H4 (cell line): ENCODE results near the gene CERK. TPM values are rescaled to one million over a fixed set of nuclear protein-coding genes. Genes with fewer than 3 reads are reported as not detected.
"Not testable (repeated sequence)": the region's sequence is repeated elsewhere in the genome, so short reads cannot be mapped to it uniquely, and the experiment has no call there.

Experiments
- DNase-seq: peaks from one replicate; pipeline ENCODE4 v3.0.0-alpha.2; 2015; ENCODE audit warnings: low spot score
- total RNA-seq: library from RNA; depleted of rRNA; stranded (reverse); fragments of >200 nt; shearing (Covaris generic); gene quantifications from 2 replicates; pipeline ENCODE4 v1.2.3, GENCODE V29; 2014; rRNA removed

Gene CERK
- total RNA-seq, 1 experiment from 2014 or later: 16.9 TPM

DNA sequence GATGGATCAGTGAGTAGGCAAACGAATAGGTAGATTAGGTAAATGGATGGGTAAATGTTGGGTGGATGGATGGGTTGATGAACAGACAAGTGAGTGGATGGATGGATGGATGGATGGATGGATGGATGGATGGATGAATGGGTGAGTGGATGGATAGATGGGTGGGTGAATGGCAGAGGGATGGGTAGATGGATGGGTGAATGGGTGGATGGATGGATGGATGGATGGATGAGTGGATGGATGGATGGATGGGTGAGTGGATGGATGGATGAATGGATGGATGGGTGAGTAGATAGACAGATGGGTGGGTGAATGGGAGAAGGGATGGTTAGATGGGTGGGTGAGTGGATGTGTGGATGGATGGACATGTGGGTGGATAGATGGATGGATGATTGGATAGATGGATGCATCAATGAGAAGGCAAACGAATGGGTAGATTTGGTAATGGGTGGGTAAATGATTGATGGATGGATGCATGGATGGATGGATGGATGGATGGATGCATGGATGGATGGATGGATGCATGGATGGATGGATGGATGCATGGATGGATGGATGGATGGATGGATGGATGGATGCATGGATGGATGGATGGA lies 89.7 kb downstream of the CERK start:
- not testable (repeated sequence) for DNase-seq

DNA sequence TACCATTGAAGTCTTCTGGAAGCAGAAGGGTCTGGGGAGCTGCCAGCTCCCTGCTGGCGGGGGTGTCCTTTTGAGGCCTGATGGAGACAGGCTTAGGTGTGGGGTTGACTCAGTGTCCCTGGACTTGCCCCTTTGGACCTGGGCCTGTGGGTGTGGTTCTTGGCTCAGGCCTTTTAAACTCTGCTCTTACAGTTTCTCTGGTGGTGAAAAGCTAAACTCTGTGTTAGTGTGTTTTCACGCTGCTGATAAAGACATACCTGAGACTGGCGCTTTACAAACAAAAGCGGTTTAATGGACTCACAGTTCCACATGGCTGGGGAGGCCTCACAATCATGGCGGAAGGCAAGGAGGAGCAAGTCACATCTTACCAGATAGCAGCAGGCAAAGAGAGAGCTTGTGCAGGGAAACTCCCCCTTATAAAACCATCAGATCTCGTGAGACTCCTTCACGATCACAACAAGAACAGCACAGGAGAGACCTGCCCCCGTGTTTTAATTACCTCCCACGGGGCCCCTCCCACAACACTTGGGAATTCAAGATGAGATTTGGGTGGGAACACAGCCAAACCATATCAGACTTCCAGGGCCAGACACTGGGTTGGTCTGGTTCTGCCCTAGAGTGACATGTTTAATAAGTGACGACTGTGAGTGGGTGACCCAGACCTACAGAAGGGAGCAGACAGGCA lies 91.4 kb downstream of the CERK start:
- DNase-seq: no peak

DNA sequence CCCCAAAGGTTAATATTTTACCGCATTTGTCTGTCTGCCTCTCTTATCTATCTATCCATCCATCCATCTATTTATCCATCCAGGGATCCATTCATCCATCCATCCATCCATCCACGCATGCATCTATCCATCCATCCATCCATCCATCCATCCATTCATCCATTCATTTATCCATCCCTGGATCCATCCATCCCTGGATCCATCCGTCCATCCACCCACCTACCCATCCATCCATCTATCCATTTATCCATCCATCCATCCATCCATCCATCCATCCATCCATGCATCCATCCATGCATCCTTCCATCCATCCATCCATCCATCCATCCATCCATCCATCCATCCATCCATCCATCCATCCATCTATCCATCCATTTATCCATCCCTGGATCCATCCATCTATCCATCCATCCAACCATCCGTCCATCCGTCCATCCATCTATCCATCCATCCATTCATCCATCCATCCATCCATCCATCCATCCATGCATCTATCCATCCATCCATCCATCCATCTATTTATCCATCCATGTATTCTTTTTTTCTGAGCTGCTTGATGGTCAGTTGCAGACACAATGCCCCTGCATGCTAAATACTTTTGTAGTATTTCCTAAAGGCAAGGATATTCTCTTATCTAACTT lies 95.1 kb downstream of the CERK start:
- DNase-seq: not testable (repeated sequence)

DNA sequence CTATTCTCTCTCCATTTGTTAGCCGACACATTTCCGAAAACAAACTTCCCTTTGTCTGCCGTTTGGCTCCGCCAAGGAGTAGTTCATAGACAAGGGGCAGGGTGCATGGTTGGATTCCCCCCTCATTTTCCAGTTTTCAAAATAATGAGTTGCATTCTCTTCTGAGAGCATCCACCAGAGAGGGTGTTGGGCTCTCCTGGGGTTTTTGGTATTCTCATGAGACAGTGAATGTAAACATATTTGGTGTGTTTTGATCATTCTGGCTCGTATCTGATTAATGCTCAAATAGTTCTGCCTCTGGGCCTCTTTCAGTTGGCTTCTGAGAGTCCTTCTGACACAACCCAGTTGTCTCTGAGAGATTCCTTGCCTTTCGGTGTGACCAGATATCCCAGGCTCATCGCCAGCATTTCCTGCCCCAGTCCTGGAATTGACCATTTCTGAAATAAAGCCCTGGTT lies 96.2 kb downstream of the CERK start:
- DNase-seq: no peak

DNA sequence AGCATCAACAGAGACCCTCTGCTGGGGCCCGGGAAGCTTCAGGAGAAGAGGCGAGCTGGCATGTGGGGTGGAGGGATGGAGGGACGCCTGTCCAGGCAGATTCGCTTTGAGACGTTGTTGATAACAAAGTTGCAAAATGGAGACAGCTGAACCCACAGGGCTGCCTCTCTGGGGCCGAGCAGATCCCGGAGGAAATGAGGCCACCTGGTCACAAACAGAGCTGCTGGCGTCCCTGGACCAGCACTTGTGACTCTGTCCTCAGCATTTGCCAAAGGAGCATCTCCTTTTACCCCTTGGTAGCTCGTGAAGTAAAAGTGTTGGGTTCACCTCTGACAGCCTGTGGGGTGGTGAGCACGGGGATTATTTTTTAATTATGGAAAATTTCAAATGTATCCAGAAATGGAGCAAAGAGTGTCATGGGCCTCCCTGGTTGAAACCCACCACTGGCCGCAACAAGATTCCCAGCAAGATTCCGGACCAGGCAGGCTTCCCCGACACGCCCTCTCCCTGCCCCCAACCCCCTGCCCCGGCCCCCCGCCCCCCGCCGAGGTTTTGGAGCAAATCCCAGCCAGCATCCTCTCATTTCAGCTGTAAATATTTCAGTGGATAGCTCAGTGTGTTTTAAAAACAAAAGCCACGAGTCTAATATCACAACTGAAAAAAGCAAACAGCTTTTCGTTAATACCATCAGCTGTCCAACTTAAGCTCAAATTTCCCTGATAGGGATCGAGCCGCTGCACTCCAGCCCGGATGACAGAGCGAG lies 97.6 kb downstream of the CERK start:
- no peak for DNase-seq

DNA sequence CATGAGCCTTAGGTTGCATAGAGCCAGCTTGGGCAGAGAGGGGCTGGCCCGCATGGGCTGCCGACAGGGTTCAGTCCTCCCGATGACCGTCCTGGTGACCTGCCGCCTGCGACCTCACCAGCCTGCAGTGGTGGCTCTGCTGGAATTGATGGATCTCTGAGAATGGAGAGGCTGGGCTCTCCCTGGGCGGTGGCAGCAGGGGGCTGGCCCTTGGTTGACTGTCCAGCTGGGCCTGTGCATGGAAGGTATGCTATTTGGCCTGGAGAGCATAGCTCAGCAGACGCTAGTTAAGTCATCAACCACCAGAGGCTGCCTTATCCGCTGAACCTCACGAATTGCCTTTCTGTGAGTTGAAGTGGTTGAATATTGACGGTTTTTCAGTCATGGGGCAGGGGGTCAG lies 98.2 kb downstream of the CERK start:
- DNase-seq: no peak

DNA sequence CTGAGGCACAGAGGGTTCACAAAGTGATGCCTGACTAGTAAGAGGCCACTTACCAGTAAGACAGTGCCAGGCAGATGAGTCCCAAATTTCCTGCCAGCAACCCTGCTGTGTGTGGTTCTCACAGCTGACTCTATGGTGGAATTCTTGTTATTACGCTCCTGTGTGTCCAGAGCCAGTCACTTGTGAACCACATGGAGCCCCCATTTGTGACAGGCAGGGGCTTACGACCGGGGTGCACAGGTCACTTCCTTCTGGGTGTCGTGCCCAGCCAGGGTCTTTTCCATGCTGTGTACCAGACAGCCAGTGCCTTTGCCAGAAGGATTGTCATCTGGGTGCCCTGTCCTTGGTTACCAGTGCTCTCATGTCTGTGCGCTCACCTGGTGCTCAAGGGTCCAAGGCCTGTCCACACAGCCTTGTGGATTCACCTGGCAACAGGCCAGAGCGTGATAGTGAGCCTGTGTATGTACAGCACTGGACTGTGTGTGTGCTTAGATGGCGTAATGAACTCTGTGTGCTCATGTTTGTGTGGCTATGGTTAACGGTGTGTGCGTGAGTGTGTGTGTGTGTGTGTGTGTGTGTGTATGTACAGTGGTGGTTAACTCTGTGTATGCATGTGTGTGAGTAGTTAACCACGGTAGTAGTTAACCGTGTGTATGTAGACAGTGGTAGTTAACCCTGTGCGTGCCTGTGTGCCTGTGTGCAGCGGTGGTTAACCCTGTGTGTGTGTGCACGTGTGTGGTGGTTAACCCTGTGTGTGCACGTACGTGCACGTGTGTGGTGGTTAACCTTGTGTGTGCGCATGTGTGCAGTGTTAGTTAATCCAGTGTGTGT lies 99.2 kb downstream of the CERK start:
- DNase-seq: no peak

DNA sequence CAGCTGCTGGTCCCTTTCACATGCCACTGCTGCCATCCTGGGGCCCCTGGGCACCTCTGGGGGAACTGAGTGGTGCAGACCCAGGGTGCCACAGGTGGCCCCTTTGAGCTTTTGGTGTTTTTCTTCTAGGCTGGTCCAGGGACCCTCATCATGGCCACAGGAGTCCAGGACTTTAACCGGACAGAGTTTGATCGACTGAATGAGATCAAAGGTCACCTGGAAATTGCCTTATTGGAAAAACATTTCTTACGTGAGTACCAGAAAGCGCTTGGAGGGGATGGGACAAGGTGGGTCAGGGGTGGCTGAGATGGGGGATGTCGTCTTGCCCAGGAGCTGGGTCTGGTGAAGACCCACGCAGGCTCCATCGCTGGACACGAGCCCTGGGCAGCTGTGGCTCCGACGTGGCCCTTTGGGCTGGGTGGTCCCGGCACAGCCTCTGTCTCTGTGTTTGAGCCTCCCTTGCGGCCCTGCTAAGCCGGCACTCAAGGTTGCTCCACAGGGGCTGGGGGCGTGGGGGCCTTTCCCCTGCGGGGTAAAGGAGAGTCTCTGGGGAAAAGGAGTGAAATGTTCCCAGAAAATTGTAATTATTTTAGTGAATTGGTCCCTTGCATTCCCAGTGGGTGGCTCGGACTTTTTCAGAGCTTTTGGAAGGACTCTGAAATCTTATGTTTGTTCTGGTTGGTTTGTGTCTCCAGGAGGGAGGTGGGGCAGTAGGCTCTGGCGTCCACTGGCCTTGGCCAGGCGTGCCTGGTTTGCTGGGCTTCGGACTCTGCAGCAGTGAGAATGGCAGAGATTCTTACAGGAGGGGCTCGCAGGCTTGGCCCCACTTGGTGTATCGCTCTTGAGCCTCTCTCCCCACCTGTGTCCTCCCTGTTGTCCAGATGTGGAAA lies 100.1 kb downstream of the CERK start:
- no peak for DNase-seq

DNA sequence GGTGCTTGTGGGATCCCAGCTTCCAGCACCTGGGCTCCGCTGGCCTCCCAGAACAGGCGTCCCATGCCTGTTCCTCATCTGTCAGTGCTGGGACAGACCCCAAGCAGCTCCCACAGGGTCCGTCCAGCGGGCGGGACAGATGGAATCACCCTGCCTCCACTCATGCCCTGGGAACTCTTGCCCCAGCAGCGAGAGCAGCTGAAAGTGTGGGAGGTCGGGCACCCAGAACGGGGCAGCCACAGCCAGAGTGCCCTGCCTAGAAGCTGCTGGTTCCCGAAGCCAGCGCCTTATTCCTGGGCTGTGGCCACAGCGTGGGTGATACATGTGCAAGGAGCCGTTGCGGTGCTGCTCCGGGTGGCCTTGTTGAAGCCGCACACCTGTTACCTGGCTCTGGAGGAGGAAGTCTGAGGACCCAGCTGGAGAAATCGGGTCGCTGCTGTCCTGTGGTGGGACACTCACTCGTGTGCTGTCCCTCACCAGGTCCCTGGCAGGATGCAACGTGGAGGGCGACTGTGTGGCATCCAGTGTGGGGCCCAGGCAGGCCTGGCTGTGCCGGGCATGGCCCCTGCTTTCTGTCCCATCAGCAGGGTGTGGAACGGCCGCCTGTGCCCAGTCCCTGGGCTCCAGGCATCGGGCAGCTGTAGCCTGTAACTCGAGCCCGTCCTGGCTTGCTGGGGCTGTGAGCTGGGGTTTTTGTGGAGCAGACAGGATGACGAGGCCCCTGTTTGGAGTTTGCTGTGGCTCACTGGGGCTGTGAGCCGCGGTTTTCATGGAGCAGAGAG lies 101.6 kb downstream of the CERK start:
- DNase-seq: no peak

DNA sequence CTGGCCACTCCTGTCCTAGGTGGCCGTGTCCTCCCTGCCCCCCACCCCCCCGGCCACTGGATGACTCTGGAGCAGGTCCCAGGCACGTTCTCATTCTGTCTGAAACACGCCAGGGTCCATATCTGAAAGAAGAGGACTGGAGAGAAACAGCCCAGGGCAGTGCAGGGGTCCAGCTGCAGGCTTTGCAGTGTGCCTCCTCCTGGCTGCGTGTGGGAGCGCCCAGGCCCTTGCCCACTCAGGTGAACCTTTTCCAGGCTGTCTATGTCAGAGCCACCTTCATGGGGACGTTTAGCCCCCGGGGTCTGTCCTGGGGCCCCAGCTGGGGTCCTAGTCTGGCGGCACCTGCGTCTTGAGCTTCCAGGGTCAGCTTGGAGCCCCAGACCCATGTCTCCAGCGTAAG lies 102.3 kb downstream of the CERK start:
- no peak for DNase-seq

DNA sequence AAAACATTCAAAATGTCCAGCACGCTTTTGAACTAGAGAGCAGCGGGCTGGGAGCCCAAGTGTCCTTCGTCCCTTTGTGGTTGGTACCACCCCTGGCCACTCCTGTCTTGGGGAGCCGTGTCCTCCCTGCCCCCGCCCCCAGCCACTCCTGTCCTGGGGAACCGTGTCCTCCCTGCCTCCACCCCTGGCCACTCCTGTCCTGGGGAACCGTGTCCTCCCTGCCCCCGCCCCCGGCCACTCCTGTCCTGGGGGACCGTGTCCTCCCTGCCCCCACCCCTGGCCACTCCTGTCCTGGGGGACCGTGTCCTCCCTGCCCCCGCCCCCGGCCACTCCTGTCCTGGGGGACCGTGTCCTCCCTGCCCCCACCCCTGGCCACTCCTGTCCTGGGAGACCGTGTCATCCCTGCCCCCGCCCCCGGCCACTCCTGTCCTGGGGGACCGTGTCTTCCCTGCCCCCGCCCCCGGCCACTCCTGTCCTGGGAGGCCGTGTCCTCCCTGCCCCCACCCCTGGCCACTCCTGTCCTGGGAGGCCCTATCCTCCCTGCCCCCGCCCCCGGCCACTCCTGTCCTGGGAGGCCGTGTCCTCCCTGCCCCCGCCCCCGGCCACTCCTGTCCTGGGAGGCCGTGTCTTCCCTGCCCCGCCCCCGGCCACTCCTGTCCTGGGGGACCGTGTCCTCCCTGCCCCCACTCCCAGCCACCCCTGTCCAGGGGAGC lies 102.9 kb downstream of the CERK start:
- not testable (repeated sequence) for DNase-seq

Other genes starting within 250 kb of the CERK start
- 5.7 and 12.7 TPM in 2 replicates for gene CELSR1, start 200.6 kb downstream of the CERK start, total RNA-seq
- 3.2 and 25.4 TPM in 2 replicates for gene GRAMD4, start 117.9 kb downstream of the CERK start, total RNA-seq
- gene TBC1D22A, start 24.4 kb upstream of the CERK start, total RNA-seq: 7.0 and 8.6 TPM in 2 replicates